Panc1 (cell line): ENCODE measurements around the gene SNAP25. TPM values are rescaled to one million over a fixed set of nuclear protein-coding genes. Genes with fewer than 3 reads are reported as not detected.

Experiments used
- ATAC-seq: fragments of 200-7000 bp; cut with Tn5 transposase; 2 replicates; pipeline ENCODE4 v1.9.1; 2020; ENCODE audit warnings: mild to moderate bottlenecking, moderate library complexity
- BruUV-seq: library from RNA; stranded (reverse); fragments of 400-500 nt; replicated peaks from 2 replicates; lab custom pipeline; 2021; lab: Mats Ljungman, UMichigan
- CTCF ChIA-PET: fragments of 300-600 bp; sonication (Branson Sonifier 250); formaldehyde crosslinking; loops from one replicate; lab custom pipeline; 2022; ENCODE audit warnings: antibody characterized with exemption; lab: Charles Lee
- POLR2A ChIA-PET: fragments of 300-600 bp; sonication (Branson Sonifier 250); formaldehyde crosslinking; loops from one replicate; lab custom pipeline; 2022; ENCODE audit warnings: antibody characterized with exemption; lab: Charles Lee
- DNase-seq: peaks from one replicate; pipeline ENCODE4 v3.0.0-alpha.2; 2010; ENCODE audit warnings: low read depth, low spot score
- H3K27ac ChIP-seq: 2 replicates; pipeline ENCODE4 v1.5.1; 2011; ENCODE audit warnings: mild to moderate bottlenecking, low read length, inconsistent platforms
- H3K27me3 ChIP-seq: fragments of 200-500 bp; sonication (Bioruptor generic); 2 replicates; pipeline ENCODE4 v1.6.0; 2014; ENCODE audit warnings: low read length, inconsistent platforms; ENCODE audit not compliant: control insufficient read depth, insufficient read depth
- H3K36me3 ChIP-seq: fragments of 200-500 bp; sonication (Bioruptor generic); 2 replicates; pipeline ENCODE4 v1.5.1; 2014; ENCODE audit warnings: inconsistent platforms, mild to moderate bottlenecking, low read length, moderate library complexity; ENCODE audit not compliant: control insufficient read depth, insufficient read depth
- H3K4me1 ChIP-seq: 2 replicates; pipeline ENCODE4 v1.5.1; 2011; ENCODE audit warnings: inconsistent platforms, mild to moderate bottlenecking, low read length, moderate library complexity; ENCODE audit not compliant: control insufficient read depth, insufficient read depth
- H3K4me3 ChIP-seq, 2 experiments: 2 replicates each; pipeline ENCODE4 v1.5.1; 2011 to 2012; ENCODE audit warnings: low read depth in 2 of 2, low read length in 2 of 2, mild to moderate bottlenecking in 2 of 2, inconsistent platforms in 1 of 2, moderate library complexity in 1 of 2
- H3K9me3 ChIP-seq: fragments of 200-500 bp; sonication (Bioruptor generic); 2 replicates; pipeline ENCODE4 v1.5.1; 2014; ENCODE audit warnings: low read depth, mild to moderate bottlenecking, inconsistent platforms, low read length, moderate library complexity; ENCODE audit not compliant: control insufficient read depth, insufficient read depth
- POLR2AphosphoS5 ChIP-seq: IDR thresholded peaks from 2 replicates; pipeline ENCODE4 v1.6.1; 2012; ENCODE audit warnings: mild to moderate bottlenecking, low read depth, low read length, moderate library complexity
- SIN3A ChIP-seq: IDR thresholded peaks from 2 replicates; pipeline ENCODE4 v1.6.1; 2012; ENCODE audit warnings: low read depth, mild to moderate bottlenecking, low read length, moderate library complexity, borderline replicate concordance; ENCODE audit not compliant: insufficient read depth
- TCF7L2 ChIP-seq: IDR thresholded peaks from 2 replicates; pipeline ENCODE4 v1.6.1; 2011; ENCODE audit warnings: mild to moderate bottlenecking, low read depth, low read length, inconsistent platforms
- in situ Hi-C: cut with HindIII; loops from 2 replicates; pipeline ENCODE4 v1.10.0; 2016; ENCODE audit warnings: low sequenced_read_pairs, low pct_unique_long_range_greater_than_20kb
- intact Hi-C: fragments of 100-400 bp; cut with micrococcal nuclease; formaldehyde crosslinking; loops from one replicate; pipeline ENCODE4 v1.10.0; 2022; ENCODE audit not compliant: unreplicated experiment
- total RNA-seq: library from RNA; stranded (reverse); gene quantifications from one replicate; pipeline ENCODE4 v1.2.1, GENCODE V29; 2021; ENCODE audit not compliant: unreplicated experiment
- TF ChIP-seq, protein P1 (sequence below): fragments of 450-650 bp; IDR thresholded peaks from 2 replicates; pipeline ENCODE4 v1.5.1; 2017; ENCODE audit warnings: mild to moderate bottlenecking
- TF ChIP-seq, protein P2 (sequence below), 2 experiments: IDR thresholded peaks; 2 replicates each; pipeline ENCODE4 v1.6.1; 2011 to 2012; ENCODE audit warnings: low read depth in 2 of 2, control low read depth in 1 of 2, low read length in 1 of 2, mild to moderate bottlenecking in 1 of 2, moderate library complexity in 1 of 2; ENCODE audit not compliant: insufficient read depth in 1 of 2

Gene SNAP25
- total RNA-seq, 1 experiment from 2014 or later = 0.69 TPM

DNA sequence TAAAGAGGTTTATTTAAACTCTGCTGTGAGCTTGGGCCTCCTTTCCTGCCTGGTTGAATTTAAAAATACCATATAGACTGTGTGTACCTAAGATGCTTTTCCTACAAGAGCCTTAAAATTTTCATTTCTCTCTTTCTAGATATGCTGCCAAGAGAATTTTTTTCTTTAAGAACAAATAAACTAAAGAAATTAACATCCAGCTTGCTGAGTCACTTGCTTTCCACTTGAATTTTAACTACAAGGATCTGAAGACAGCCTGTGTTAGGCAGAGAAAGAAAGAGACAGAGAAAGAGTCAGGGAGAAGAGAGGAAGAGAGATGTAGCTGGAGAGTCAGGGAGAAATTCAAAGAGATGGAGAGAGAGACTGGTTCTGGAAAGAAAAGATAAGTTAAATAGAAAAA, 18.3 kb upstream of the SNAP25 start:
- in situ Hi-C loops (no loop called here), intact Hi-C loops (no loop called here)
- TF ChIP-seq, protein P1, sequence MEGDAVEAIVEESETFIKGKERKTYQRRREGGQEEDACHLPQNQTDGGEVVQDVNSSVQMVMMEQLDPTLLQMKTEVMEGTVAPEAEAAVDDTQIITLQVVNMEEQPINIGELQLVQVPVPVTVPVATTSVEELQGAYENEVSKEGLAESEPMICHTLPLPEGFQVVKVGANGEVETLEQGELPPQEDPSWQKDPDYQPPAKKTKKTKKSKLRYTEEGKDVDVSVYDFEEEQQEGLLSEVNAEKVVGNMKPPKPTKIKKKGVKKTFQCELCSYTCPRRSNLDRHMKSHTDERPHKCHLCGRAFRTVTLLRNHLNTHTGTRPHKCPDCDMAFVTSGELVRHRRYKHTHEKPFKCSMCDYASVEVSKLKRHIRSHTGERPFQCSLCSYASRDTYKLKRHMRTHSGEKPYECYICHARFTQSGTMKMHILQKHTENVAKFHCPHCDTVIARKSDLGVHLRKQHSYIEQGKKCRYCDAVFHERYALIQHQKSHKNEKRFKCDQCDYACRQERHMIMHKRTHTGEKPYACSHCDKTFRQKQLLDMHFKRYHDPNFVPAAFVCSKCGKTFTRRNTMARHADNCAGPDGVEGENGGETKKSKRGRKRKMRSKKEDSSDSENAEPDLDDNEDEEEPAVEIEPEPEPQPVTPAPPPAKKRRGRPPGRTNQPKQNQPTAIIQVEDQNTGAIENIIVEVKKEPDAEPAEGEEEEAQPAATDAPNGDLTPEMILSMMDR = no peak
- CTCF ChIA-PET = no interaction called here
- Histone ChIP-seq H3K36me3 (no peaks in the 10 kb centered on the region), H3K4me1 (no peaks in the 10 kb centered on the region), H3K27ac (no peak overlapping the region), H3K9me3 (no peaks in the 10 kb centered on the region), H3K4me3 (no peak overlapping the region), H3K27me3 (no peaks in the 10 kb centered on the region)
- BruUV-seq = no TSS peak
- no peak for DNase-seq
- POLR2A ChIA-PET = no interaction called here
- ATAC-seq = no peak

DNA sequence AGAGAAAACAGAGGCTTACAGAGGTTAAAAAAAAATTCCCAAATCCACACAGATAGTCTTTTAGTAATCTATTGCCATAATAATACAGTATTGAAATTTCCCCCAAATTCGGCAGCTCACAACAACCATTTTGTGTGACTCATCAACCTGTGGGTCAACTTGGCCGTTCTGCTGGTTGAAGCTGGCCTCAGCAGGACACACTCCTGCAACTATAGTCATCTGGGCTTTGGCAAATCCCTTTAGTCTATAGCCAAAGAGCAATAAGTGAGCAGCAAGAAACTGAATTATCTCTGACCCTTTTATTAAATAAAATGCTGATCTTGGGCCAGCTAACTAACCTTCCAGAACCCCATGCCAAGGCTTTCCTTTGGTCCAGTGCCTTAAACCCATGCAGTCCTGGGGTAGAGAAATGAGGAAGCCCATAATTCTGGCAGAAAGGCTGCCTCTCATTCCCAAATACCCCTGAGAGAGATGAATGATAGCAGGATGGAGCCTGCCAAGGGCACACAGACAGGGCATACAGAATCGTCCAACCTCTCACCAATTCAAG, 17.2 kb upstream of the SNAP25 start:
- ChIA-PET CTCF (no interaction called here), POLR2A (no interaction called here)
- H3K27ac ChIP-seq = no peak overlapping the region
- no peaks in the 10 kb centered on the region for H3K27me3 ChIP-seq
- BruUV-seq = no TSS peak
- in situ Hi-C loops = no loop called here
- no peak overlapping the region for H3K4me3 ChIP-seq
- intact Hi-C loops = no loop called here
- H3K36me3 ChIP-seq = no peaks in the 10 kb centered on the region
- H3K9me3 ChIP-seq = no peaks in the 10 kb centered on the region
- no peak for ATAC-seq
- DNase-seq = no peak
- H3K4me1 ChIP-seq = no peaks in the 10 kb centered on the region
- TF ChIP-seq POLR2AphosphoS5 (no peak), SIN3A (no peak), TCF7L2 (no peak)
- TF ChIP-seq, protein P2, sequence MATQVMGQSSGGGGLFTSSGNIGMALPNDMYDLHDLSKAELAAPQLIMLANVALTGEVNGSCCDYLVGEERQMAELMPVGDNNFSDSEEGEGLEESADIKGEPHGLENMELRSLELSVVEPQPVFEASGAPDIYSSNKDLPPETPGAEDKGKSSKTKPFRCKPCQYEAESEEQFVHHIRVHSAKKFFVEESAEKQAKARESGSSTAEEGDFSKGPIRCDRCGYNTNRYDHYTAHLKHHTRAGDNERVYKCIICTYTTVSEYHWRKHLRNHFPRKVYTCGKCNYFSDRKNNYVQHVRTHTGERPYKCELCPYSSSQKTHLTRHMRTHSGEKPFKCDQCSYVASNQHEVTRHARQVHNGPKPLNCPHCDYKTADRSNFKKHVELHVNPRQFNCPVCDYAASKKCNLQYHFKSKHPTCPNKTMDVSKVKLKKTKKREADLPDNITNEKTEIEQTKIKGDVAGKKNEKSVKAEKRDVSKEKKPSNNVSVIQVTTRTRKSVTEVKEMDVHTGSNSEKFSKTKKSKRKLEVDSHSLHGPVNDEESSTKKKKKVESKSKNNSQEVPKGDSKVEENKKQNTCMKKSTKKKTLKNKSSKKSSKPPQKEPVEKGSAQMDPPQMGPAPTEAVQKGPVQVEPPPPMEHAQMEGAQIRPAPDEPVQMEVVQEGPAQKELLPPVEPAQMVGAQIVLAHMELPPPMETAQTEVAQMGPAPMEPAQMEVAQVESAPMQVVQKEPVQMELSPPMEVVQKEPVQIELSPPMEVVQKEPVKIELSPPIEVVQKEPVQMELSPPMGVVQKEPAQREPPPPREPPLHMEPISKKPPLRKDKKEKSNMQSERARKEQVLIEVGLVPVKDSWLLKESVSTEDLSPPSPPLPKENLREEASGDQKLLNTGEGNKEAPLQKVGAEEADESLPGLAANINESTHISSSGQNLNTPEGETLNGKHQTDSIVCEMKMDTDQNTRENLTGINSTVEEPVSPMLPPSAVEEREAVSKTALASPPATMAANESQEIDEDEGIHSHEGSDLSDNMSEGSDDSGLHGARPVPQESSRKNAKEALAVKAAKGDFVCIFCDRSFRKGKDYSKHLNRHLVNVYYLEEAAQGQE (IDR thresholded peaks at IDR 0.05; ENCODE audit: insufficient read depth in 1 of 2, low read depth in 2 of 2, low read length in 1 of 2) = no peak
- TF ChIP-seq, protein P1 = no peak
